ENCODE results near the gene FYTTD1. TPM values are rescaled to one million over a fixed set of nuclear protein-coding genes. Genes with fewer than 3 reads are reported as not detected.

The FYTTD1 gene
- total RNA-seq, 1 donor from 2014 or later, result 24.5 TPM

- no peak for TF ChIP-seq CTCF (IDR thresholded peaks at IDR 0.05; ENCODE audit: insufficient read depth, low read length, poor library complexity, severe bottlenecking)
- Histone ChIP-seq H3K4me3 (ENCODE audit: low read depth, low read length) (no peak overlapping the region), H3K36me3 (ENCODE audit: control insufficient read depth, insufficient read depth, low read length) (no peaks in the 10 kb centered on the region), H3K27me3 (ENCODE audit: control insufficient read depth, insufficient read depth, low read length) (no peaks in the 10 kb centered on the region)
- no peak for DNase-seq (ENCODE audit: low read depth)
Observed at GRCh38 chr3:197746801-197747237, 2.9 kb upstream of the FYTTD1 start.

GRCh38 chr3:197748597-197749314, 927 bp upstream of the FYTTD1 start:
- DNase-seq (ENCODE audit: low read depth), result no peak
- H3K36me3 ChIP-seq (ENCODE audit: control insufficient read depth, insufficient read depth, low read length), result no peaks in the 10 kb centered on the region
- peak overlapping the region; percentile 86 for H3K4me3 ChIP-seq (ENCODE audit: low read depth, low read length)
- H3K27me3 ChIP-seq (ENCODE audit: control insufficient read depth, insufficient read depth, low read length), result no peaks in the 10 kb centered on the region
- TF ChIP-seq CTCF (IDR thresholded peaks at IDR 0.05; ENCODE audit: insufficient read depth, low read length, poor library complexity, severe bottlenecking), result no peak

GRCh38 chr3:197749315-197749600, 425 bp upstream of the FYTTD1 start:
- no peak for DNase-seq (ENCODE audit: low read depth)
- no peak for TF ChIP-seq CTCF (IDR thresholded peaks at IDR 0.05; ENCODE audit: insufficient read depth, low read length, poor library complexity, severe bottlenecking)
- Histone ChIP-seq H3K36me3 (ENCODE audit: control insufficient read depth, insufficient read depth, low read length) (no peaks in the 10 kb centered on the region), H3K27me3 (ENCODE audit: control insufficient read depth, insufficient read depth, low read length) (no peaks in the 10 kb centered on the region), H3K4me3 (ENCODE audit: low read depth, low read length) (peak overlapping the region; percentile 86)

GRCh38 chr3:197750396-197750831, 731 bp downstream of the FYTTD1 start:
- TF ChIP-seq CTCF (IDR thresholded peaks at IDR 0.05; ENCODE audit: insufficient read depth, low read length, poor library complexity, severe bottlenecking), result no peak
- no peak for DNase-seq (ENCODE audit: low read depth)
- Histone ChIP-seq H3K36me3 (ENCODE audit: control insufficient read depth, insufficient read depth, low read length) (no peaks in the 10 kb centered on the region), H3K4me3 (ENCODE audit: low read depth, low read length) (peak overlapping the region; percentile 86), H3K27me3 (ENCODE audit: control insufficient read depth, insufficient read depth, low read length) (no peaks in the 10 kb centered on the region)

- no peaks in the 10 kb centered on the region for H3K27me3 ChIP-seq (ENCODE audit: control insufficient read depth, insufficient read depth, low read length)
- no peaks in the 10 kb centered on the region for H3K36me3 ChIP-seq (ENCODE audit: control insufficient read depth, insufficient read depth, low read length)
- H3K4me3 ChIP-seq (ENCODE audit: low read depth, low read length), result peak overlapping the region; percentile 86
- TF ChIP-seq CTCF (IDR thresholded peaks at IDR 0.05; ENCODE audit: insufficient read depth, low read length, poor library complexity, severe bottlenecking), result no peak
- DNase-seq (ENCODE audit: low read depth), result no peak
Observed at GRCh38 chr3:197750858-197751737, 1.4 kb downstream of the FYTTD1 start.
